GM12801 (cell line): Measurements from ENCODE around the gene KRTAP10-3.
"Not testable (repeated sequence)": the region's sequence is repeated elsewhere in the genome, so short reads cannot be mapped to it uniquely, and the experiment has no call there.

Experiments used
- TF ChIP-seq, protein P1 (sequence below): IDR thresholded peaks from one replicate; pipeline ENCODE4 v1.5.1; 2011; ENCODE audit warnings: control low read depth; ENCODE audit not compliant: insufficient read length; ENCODE audit errors: extremely low read depth

The KRTAP10-3 gene

DNA sequence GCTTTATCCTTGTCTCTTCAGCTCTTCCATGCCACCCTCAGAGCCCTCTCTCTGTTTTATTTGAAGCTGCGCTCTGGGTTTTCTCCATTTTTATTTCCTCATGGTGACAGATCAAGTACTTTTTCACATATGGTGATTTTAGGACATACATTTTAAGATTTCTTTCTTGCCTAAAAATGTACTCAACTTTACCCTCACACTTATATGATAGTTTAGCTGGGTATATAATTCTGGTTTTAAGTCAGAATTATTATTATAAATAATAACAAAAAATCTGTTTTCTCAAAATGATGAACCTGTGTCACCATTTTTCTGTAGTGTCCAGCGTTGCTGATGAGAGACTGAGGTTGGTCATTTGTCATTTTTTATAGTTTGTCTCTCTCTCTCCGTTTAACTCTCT is 22.6 kb upstream of the KRTAP10-3 start:
- TF ChIP-seq, protein P1, sequence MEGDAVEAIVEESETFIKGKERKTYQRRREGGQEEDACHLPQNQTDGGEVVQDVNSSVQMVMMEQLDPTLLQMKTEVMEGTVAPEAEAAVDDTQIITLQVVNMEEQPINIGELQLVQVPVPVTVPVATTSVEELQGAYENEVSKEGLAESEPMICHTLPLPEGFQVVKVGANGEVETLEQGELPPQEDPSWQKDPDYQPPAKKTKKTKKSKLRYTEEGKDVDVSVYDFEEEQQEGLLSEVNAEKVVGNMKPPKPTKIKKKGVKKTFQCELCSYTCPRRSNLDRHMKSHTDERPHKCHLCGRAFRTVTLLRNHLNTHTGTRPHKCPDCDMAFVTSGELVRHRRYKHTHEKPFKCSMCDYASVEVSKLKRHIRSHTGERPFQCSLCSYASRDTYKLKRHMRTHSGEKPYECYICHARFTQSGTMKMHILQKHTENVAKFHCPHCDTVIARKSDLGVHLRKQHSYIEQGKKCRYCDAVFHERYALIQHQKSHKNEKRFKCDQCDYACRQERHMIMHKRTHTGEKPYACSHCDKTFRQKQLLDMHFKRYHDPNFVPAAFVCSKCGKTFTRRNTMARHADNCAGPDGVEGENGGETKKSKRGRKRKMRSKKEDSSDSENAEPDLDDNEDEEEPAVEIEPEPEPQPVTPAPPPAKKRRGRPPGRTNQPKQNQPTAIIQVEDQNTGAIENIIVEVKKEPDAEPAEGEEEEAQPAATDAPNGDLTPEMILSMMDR: no peak

DNA sequence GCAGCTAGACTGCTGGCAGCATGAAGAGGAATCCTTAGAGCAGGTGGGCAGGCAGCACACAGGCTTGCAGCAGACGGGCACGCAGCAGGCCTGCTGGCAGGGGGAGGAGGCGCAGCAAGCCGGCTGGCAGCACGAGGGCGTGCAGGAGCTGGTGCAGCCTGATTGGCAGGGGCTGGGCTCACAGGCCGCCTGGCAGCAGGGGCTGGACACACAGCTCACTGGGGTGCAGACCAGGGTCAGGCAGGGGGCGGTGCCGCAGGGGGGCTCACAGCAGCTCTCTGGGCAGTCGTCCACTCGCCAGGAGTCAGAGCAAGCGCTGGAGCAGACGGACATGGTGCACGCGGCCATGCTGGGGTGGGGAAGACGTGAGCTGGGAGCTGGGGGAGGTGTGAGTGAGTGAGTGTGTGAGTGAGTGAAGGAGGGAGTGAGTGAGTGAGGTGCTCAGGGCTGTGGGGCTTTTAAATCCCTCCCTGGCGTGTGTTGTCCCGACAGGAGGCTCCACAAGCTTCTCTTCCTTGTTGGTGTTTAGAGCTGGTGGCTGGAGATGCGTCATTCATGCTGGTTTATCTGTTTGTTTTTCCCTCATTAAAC is 21.7 kb upstream of the KRTAP10-3 start, which contains the start of gene KRTAP10-5:
KRTAP10-5 (minus strand) TSS at position 374 of the 591 bp plus-strand sequence; CDS start at position 348, 26 bp downstream.
- TF ChIP-seq, protein P1: not testable (repeated sequence)

DNA sequence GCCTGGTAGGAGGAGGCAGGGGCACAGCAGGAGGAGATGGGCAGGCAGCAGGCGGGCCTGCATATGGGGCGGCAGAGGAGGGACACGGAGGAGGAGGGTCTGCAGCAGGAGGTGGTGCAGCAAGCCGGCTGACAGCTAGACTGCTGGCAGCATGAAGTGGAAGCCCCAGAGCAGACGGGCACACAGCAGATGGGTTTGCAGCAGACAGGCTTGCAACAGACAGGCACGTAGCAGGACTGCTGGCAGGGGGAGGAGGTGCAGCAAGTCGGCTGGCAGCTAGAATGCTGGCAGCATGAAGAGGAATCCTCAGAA is 21.2 kb upstream of the KRTAP10-3 start:
- TF ChIP-seq, protein P1: no peak

DNA sequence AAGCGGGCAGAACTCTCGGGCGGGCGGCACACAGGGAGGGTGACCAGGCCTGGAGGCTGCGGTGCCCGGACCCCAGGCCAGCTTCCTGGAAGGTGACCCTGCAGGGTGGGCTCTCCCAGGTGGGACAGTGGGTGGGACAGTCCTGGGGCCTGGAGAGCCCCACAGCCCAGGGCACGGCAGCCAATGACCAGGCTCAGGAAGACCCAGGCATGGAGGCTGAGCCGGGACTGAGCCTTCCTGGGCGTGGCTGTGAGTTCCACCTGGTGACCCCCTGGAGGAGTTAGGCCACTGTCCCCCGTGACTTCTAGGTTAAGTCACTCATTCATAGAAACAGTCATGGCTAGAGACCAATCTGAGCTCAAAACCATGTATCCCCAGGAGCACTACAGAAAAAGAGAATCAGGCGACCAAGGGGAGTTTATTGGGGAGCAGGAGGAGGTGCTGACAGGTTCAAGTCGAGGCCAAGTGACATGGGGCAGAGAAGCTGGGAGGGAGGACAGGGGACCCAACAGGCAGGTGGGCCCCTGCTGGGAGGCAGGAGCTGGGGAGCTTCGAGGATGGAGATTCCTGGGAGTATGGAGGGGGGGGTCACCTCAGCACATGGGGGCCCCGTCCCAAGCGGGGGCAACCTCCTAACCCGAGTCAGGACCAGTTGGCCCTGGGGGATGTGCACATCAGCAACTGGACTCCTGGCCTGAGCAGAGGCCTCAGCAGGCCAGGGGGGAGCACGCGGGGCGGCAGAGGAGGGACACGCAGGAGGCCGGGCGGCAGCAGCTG is 20.6 kb upstream of the KRTAP10-3 start:
- TF ChIP-seq, protein P1: no peak

DNA sequence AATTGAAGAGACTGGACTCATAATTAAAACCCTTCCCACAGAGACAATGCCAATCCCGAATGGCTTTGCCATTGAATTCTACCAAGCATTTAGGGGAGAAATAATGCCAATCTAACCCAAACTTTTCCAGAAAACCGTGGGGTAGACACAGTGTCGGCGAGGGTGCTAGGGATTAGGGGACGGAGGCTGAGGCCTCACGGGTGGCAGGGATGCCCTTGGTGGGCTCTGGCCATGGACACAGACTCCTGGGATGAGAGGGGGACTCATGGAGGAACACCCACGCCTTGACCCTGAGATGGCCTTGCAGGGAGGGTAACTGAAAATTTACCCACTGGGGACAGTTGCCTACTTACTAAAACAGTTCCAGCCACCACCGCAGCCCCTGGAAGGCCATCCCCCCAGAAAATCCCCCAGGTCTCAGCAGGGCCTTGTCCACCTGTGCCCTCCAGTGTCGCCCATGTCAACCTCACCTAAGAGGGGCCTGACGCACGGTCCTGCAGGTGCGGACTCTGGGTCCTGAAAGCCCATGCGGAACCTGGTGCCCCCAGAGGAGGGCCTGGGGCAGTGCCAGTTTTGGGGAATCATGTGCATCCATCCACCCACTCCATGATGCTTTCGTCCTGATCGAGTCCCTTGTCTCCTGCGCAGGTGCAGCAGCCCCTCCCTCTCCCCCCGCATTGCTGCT is 19.9 kb upstream of the KRTAP10-3 start:
- TF ChIP-seq, protein P1: no peak

DNA sequence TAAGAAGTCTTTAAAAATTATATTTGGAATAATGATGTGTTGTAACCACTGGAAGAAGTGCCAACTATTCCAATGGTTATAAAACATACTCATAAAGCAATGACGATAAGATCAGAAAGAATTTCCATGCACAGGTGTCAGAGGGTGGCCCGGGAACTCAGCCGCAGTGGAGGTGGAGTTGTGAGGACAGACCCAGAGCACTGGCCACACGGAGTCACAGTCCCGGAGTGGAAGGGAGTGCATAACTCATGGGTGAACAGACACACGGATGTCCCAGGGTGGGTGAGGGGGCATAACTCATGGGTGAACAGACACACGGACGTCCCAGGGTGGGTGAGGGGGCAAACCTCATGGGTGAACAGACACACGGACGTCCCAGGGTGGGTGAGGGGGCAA is 17.4 kb upstream of the KRTAP10-3 start:
- TF ChIP-seq, protein P1: no peak

DNA sequence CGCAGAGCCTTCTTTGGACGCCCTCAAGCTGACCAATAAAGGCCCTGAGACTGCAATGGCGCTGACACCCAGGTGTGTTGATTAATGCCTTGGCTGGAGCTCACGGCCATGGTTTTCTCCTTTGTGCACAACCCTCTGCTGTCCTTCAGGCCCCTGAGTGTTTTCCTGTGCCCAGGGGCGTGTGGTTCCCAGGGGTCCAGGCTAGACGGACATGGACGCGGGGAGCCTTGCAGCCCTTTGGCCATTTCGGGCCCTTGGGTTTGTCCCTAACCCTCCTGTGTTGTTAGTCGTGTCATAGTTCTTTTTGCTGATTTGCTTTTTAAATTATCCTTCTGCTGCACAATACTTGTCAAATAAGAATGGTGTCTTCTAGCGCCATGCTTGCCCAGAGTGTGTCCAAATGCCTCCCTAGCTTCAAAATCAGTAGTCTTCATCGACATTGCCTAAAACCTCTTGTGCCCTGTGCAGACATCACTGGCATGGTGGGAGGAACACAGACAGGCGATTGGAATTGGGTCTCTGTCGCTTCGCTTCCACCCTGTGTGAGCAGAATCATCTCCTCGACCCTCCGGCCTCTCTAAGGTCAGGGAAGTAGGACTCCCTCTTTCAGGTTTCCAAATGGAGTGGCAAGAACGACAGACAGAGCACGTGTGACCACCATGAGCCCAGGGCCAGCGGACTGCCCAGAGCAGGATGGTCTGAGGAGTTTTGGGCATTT is 16.9 kb upstream of the KRTAP10-3 start:
- TF ChIP-seq, protein P1: no peak
